ENCODE measurements around the gene TJP1.
A peak's percentile ranks its signal among the peaks of the same experiment; 100 is the strongest.
"Not testable (repeated sequence)": the region's sequence is repeated elsewhere in the genome, so short reads cannot be mapped to it uniquely, and the experiment has no call there.

TJP1 gene

GRCh38 chr15:29749365-29750086 lies 72.7 kb downstream of the TJP1 start:
- no peak for DNase-seq

- DNase-seq, result peak; percentile 1
These were observed 74.3 kb downstream of the TJP1 start for GRCh38 chr15:29747837-29748417.

- no peak for DNase-seq
These were observed 78.8 kb downstream of the TJP1 start for GRCh38 chr15:29743475-29743874.

- DNase-seq, result peak; percentile 24
These were observed 81.5 kb downstream of the TJP1 start for GRCh38 chr15:29740692-29741311.

GRCh38 chr15:29736744-29737020 lies 85.6 kb downstream of the TJP1 start:
- DNase-seq, result no peak

GRCh38 chr15:29736012-29736743 lies 86.1 kb downstream of the TJP1 start:
- no peak for DNase-seq

- no peak for DNase-seq
These were observed 87.2 kb downstream of the TJP1 start for GRCh38 chr15:29734917-29735572.

GRCh38 chr15:29731865-29732264 lies 90.4 kb downstream of the TJP1 start:
- no peak for DNase-seq

- not testable (repeated sequence) for DNase-seq
These were observed 91.8 kb downstream of the TJP1 start for GRCh38 chr15:29730471-29730870.

- no peak for DNase-seq
These were observed 93.8 kb downstream of the TJP1 start for GRCh38 chr15:29728418-29728817.

GRCh38 chr15:29727871-29728270 lies 94.4 kb downstream of the TJP1 start:
- DNase-seq, result no peak

GRCh38 chr15:29726553-29726952 lies 95.7 kb downstream of the TJP1 start:
- DNase-seq, result no peak

GRCh38 chr15:29724026-29724425 lies 98.2 kb downstream of the TJP1 start:
- no peak for DNase-seq

- no peak for DNase-seq
These were observed 108.5 kb downstream of the TJP1 start for GRCh38 chr15:29713784-29714183.

- no peak for DNase-seq
These were observed 110.0 kb downstream of the TJP1 start for GRCh38 chr15:29712149-29712885.

- no peak for DNase-seq
These were observed 110.7 kb downstream of the TJP1 start for GRCh38 chr15:29711531-29711930.

GRCh38 chr15:29708519-29708918 lies 113.7 kb downstream of the TJP1 start:
- DNase-seq, result no peak

GRCh38 chr15:29704950-29705597 lies 117.2 kb downstream of the TJP1 start:
- no peak for DNase-seq

- no peak for DNase-seq
These were observed 121.1 kb downstream of the TJP1 start for GRCh38 chr15:29701151-29701550.

- no peak for DNase-seq
These were observed 122.0 kb downstream of the TJP1 start for GRCh38 chr15:29700296-29700695.

- DNase-seq, result no peak
These were observed 122.5 kb downstream of the TJP1 start for GRCh38 chr15:29699791-29700190.

Measured in OCI-M1 (cell line).